Heart left ventricle (tissue), 16 donors: ENCODE measurements around the gene ADORA2B. TPM values are rescaled to one million over a fixed set of nuclear protein-coding genes. Genes with fewer than 3 reads are reported as not detected.

Source experiments
- ATAC-seq, 4 donors: fragments of 200-7000 bp; cut with Tn5 transposase; one replicate each; pipeline ENCODE4 v1.9.1; 2020 to 2022; ENCODE audit warnings: moderate library complexity in 4 of 4, mild to moderate bottlenecking in 3 of 4, moderate number of reproducible peaks in 1 of 4
- DNase-seq, 5 donors: peaks; one replicate each; pipeline ENCODE4 v3.0.0-alpha.2; 2020
- H3K27ac ChIP-seq, 12 donors: fragments of 200-600 bp; sonication (generic) in 4 of 12; one replicate each; pipeline versions ENCODE4 v1.5.0 to v1.8.0; 2016 to 2022; ENCODE audit warnings: mild to moderate bottlenecking in 2 of 12
- H3K27me3 ChIP-seq, 9 donors: fragments of 200-600 bp; sonication (generic) in 2 of 9; one replicate each; pipeline versions ENCODE4 v1.5.1 to v1.8.0; 2016 to 2022; ENCODE audit warnings: mild to moderate bottlenecking in 3 of 9
- H3K36me3 ChIP-seq, 9 donors: fragments of 200-600 bp; sonication (generic) in 2 of 9; one replicate each; pipeline versions ENCODE4 v1.5.0 to v1.8.0; 2018 to 2022; ENCODE audit warnings: mild to moderate bottlenecking in 2 of 9
- H3K4me1 ChIP-seq, 12 donors: fragments of 200-600 bp; sonication (generic) in 4 of 12; one replicate each; pipeline versions ENCODE4 v1.5.0 to v1.8.0; 2016 to 2022; ENCODE audit warnings: mild to moderate bottlenecking in 3 of 12
- H3K4me3 ChIP-seq, 12 donors: fragments of 200-600 bp; sonication (generic) in 4 of 12; one replicate each; pipeline versions ENCODE4 v1.5.0 to v1.8.0; 2017 to 2022; ENCODE audit warnings: mild to moderate bottlenecking in 9 of 12, moderate library complexity in 4 of 12
- H3K9me3 ChIP-seq, 12 donors: fragments of 200-600 bp; sonication (generic) in 4 of 12; one replicate each; pipeline versions ENCODE4 v1.5.0 to v1.8.0; 2016 to 2022; ENCODE audit warnings: mild to moderate bottlenecking in 1 of 12
- POLR2A ChIP-seq, 2 donors: fragments of 450-650 bp; IDR thresholded peaks; one replicate each; pipeline ENCODE4 v1.6.1; 2017; ENCODE audit warnings: antibody characterized with exemption in 2 of 2, mild to moderate bottlenecking in 2 of 2, moderate library complexity in 2 of 2
- WGBS, 4 donors: extraction: QIAGEN DNeasy Blood & Tissue Kit in 2 of 4; methylation state at CpG; one replicate each; pipeline versions ENCODE4 v1.1.5 to v1.1.7; 2013 to 2018; 5-methylcytosine and 5-hydroxymethylcytosine counted together
- intact Hi-C, 10 donors: fragments of 100-400 bp; cut with DNase I; formaldehyde crosslinking; loops; one replicate each; pipeline versions ENCODE4 v1.11.1 to v1.14.2; 2022
- polyA plus RNA-seq, 2 donors: library from polyadenylated mRNA; stranded (reverse); fragments of 200-250 nt; gene quantifications; one replicate each; pipeline ENCODE4 v1.2.3, GENCODE V29; 2013
- total RNA-seq, 9 donors: library from RNA; depleted of rRNA in 2 of 9; stranded (reverse); fragments of >200 nt in 2 of 9; fragmentation: NEBNext Ultra II Directional in 3 of 9; extraction: Animal tissue kit (Norgen Biotek cat#: 25700) in 3 of 9; gene quantifications; one replicate each; pipeline versions ENCODE4 v1.1.0 to v1.2.4, GENCODE V29; 2016 to 2023
- TF ChIP-seq, protein P1 (sequence below), 12 donors: fragments of 200-600 bp; sonication (generic) in 4 of 12; IDR thresholded peaks; one replicate each; pipeline versions ENCODE4 v1.5.0 to v1.8.0; 2018 to 2022; ENCODE audit warnings: antibody characterized with exemption in 12 of 12, mild to moderate bottlenecking in 5 of 12
- donor health status: ischemic (EF 13 %, LVEDD 7.1; RV severe dilation, severe dysfunction).
- donor health status: healthy with polysubstance abuse.
- donor health status: DM: no; HTN: yes; CAD: no.
- donor health status: DM: no; HTN: no; CAD: no.
- donor health status: ischemic (EF 25% LVEDD 6.9; RV normal size, moderate dysfunction).
- donor health status: ischemic (EF 25% LVEDD 5.7; RV mildly dilated, moderate dysfunction).
- donor health status: healthy.
- donor health status: DM: yes; HTN: yes; CAD: no.
- donor health status: ischemic (EF 35%, LVEDD 5.7; RV mildly dilated, moderate dysfunction).
- donor health status: nonischemic (EF 11% LVEDD 7.7; RV severe dilation, severe dysfunction).
- donor health status: DM: yes; HTN: yes; CAD: no.
- donor health status: PGD.
- donor health status: ischemic (EF 29% LVEDD 5.4; RV normal size, mild dysfunction).
- donor health status: nonischemic (EF 23%, LVEDD 6.1; RV moderate dilation, normal function).

The ADORA2B gene
- total and polyA plus RNA-seq, 11 donors, result 0.61 to 3.1 (median 0.87) TPM

DNA sequence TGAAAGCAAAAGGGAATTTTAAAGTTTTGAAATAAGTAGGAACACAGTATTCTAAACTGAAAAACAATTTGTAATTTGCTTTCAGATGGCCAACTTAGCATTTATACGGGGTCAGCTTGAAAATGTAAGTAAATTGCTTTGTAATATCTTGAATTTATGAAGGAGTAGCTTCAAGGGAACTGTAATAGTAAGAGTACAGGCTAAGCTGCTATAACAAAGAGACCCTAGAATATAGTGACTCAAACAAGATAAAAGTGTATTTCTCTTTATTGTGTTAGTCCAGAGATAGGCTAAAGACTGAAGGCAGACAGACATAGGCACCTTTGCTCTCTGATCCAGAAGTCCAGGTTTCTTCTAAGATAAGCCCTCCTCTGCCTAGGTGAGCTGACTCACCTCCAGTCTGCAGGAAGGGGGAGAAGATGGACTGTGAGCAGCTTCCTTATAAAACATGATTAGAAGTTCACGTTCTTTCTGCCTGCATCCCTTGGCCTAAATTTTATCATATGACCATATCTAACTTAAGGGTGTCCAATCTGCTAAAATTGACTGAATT, 57.9 kb downstream of the ADORA2B start:
- no peak overlapping the region for H3K4me3 ChIP-seq
- H3K36me3 ChIP-seq, result peaks cover 0 to 70% (median 64%) of the 10 kb centered on the region in 9 donors
- peaks cover 0 to 6% (median 0%) of the 10 kb centered on the region in 12 donors for H3K9me3 ChIP-seq
- ATAC-seq (no peak), DNase-seq (no peak)
- WGBS, 4 donors, result 86 to 100% (median 95%) methylated on average over 2 of the region's 2 CpGs
- intact Hi-C loops, result no loop called here
- TF ChIP-seq, protein P1, sequence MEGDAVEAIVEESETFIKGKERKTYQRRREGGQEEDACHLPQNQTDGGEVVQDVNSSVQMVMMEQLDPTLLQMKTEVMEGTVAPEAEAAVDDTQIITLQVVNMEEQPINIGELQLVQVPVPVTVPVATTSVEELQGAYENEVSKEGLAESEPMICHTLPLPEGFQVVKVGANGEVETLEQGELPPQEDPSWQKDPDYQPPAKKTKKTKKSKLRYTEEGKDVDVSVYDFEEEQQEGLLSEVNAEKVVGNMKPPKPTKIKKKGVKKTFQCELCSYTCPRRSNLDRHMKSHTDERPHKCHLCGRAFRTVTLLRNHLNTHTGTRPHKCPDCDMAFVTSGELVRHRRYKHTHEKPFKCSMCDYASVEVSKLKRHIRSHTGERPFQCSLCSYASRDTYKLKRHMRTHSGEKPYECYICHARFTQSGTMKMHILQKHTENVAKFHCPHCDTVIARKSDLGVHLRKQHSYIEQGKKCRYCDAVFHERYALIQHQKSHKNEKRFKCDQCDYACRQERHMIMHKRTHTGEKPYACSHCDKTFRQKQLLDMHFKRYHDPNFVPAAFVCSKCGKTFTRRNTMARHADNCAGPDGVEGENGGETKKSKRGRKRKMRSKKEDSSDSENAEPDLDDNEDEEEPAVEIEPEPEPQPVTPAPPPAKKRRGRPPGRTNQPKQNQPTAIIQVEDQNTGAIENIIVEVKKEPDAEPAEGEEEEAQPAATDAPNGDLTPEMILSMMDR (IDR thresholded peaks at IDR 0.05), result no peak
- no peak for TF ChIP-seq POLR2A (IDR thresholded peaks at IDR 0.05)
- H3K4me1 ChIP-seq, result peaks cover 4 to 46% (median 27%) of the 10 kb centered on the region in 12 donors
- H3K27me3 ChIP-seq, result no peaks in the 10 kb centered on the region
- H3K27ac ChIP-seq, result peak overlapping the region in 10 of 12 donors; percentile 6 to 68 (median 54)

DNA sequence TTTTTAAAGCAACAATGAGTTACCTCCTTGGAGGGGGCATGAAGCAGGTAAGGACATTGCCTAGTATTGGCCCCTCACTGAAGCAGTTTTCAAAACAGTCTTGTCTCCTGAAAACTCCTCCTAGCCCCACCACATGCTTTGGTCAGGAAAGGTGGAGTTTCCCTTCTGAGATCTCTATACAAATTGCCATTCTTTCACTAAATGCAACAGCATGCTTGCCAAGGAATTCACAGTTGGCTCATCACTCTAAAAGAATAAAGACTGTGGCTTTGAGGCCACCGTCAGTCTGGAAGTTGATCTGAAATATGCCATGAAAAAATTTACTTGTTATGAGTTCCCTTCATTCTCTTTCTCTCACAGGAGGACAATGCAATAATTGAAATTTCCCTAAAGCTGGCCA, 58.9 kb downstream of the ADORA2B start:
- Histone ChIP-seq H3K27ac (peak overlapping the region; percentile 6 to 80 (median 54)), H3K4me3 (no peak overlapping the region), H3K9me3 (peaks cover 0 to 6% (median 0%) of the 10 kb centered on the region in 12 donors), H3K36me3 (peaks cover 0 to 81% (median 74%) of the 10 kb centered on the region in 9 donors), H3K27me3 (no peaks in the 10 kb centered on the region), H3K4me1 (peaks cover 4 to 43% (median 18%) of the 10 kb centered on the region in 12 donors)
- intact Hi-C loops, result no loop called here
- WGBS, 4 donors, result 44 to 66% (median 57%) methylated on average over 1 of the region's 1 CpG
- no peak for TF ChIP-seq POLR2A (IDR thresholded peaks at IDR 0.05)
- TF ChIP-seq, protein P1 (IDR thresholded peaks at IDR 0.05), result no peak
- ATAC-seq (peak in 1 of 4 donors; percentile 6), DNase-seq (peak in 1 of 5 donors; percentile 21)

DNA sequence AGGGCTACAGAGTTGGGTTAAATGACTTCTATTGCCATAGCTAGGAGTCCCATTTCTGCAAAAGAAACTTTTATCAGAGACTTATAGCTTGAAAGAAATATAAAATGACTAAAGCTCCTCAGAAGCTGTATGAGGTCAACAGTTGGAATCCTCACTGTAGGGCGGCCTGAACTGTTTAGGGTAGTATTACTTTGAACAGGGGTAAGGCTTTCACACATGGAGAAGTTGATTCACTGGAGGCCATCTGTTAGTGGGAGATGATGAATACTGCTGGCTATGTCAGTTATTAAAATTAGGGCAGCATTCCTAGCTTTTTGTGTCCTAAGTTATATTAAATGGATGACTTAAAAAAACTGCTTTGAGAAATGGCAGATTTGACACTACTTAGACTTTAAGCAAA, 60.7 kb downstream of the ADORA2B start:
- TF ChIP-seq POLR2A (IDR thresholded peaks at IDR 0.05), result no peak
- TF ChIP-seq, protein P1 (IDR thresholded peaks at IDR 0.05), result no peak
- DNase-seq, result no peak
- Histone ChIP-seq H3K36me3 (peaks cover 0 to 99% (median 92%) of the 10 kb centered on the region in 9 donors), H3K27ac (peak overlapping the region in 7 of 12 donors; percentile 6 to 69 (median 29)), H3K27me3 (no peaks in the 10 kb centered on the region), H3K9me3 (peaks cover 0 to 6% (median 0%) of the 10 kb centered on the region in 12 donors), H3K4me3 (no peak overlapping the region), H3K4me1 (peaks cover 4 to 38% (median 14%) of the 10 kb centered on the region in 12 donors)
- WGBS, 4 donors, result 89 to 100% (median 97%) methylated on average over 1 of the region's 1 CpG
- intact Hi-C loops, result no loop called here
- no peak for ATAC-seq

DNA sequence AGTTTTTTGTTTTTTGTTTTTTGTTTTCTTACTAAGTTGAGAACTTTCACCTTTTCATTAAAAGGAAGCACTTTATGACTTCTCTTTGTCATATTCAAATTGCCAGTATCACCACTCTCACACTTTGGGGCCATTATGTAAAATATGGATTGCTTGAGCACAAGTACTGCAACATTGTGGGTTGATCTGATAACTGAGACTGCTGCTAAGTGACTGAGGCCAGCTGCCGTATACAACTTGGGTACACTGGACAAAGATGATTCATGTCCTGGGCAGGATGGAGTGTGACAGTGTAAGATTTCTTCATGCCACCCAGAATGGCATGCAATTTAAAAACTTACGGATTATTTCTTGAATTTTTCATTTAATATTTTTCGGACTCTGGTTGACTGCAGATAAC, 62.5 kb downstream of the ADORA2B start:
- DNase-seq (no peak), ATAC-seq (no peak)
- peaks cover 0 to 38% (median 6%) of the 10 kb centered on the region in 12 donors for H3K4me1 ChIP-seq
- peaks cover 0 to 100% (median 96%) of the 10 kb centered on the region in 9 donors for H3K36me3 ChIP-seq
- intact Hi-C loops, result no loop called here
- TF ChIP-seq POLR2A (IDR thresholded peaks at IDR 0.05), result no peak
- TF ChIP-seq, protein P1 (IDR thresholded peaks at IDR 0.05), result no peak
- no peaks in the 10 kb centered on the region for H3K27me3 ChIP-seq
- WGBS, 4 donors, result 80 to 87% (median 86%) methylated on average over 3 of the region's 3 CpGs
- no peak overlapping the region for H3K27ac ChIP-seq
- no peaks in the 10 kb centered on the region for H3K9me3 ChIP-seq
- no peak overlapping the region for H3K4me3 ChIP-seq
